Endometrial microvascular endothelial cells (primary cell): ENCODE measurements around the gene CCDC82. TPM values are rescaled to one million over a fixed set of nuclear protein-coding genes. Genes with fewer than 3 reads are reported as not detected.

Experiments
- in situ Hi-C: cut with HindIII; loops from 2 replicates; pipeline ENCODE4 v1.10.0; 2017; ENCODE audit warnings: low sequenced_read_pairs, low pct_unique_long_range_greater_than_20kb; ENCODE audit errors: inconsistent ontology term
- total RNA-seq: library from RNA; depleted of rRNA; stranded (reverse); fragments of >200 nt; gene quantifications from one replicate; pipeline ENCODE4 v1.2.3, GENCODE V29; 2015; ENCODE audit errors: inconsistent ontology term

Gene CCDC82
- total RNA-seq, 1 donor from 2014 or later: 20.2 TPM

GRCh38 chr11:96332126-96332771, 57.5 kb downstream of the CCDC82 start:
- in situ Hi-C loops: no loop called here

DNA sequence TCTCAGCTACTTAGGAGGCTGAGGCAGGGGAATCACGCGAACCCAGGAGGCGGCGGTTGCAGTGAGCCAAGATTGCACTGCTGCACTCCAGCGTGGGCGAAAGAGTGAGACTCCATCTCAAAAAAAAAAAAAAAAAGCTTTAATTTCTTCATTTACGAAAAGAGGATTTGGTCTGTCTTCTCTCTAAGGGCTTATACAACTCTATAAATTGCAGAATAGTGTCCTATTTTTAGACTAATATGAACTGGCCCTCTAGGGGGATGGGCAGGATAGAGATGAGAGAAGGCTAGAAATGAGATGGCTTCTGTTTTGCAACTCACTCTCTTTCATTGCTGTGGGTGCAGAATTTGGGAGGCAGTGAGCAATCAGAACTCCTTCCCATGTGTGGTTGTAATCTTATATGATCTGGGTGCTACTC, 58.0 kb downstream of the CCDC82 start:
- in situ Hi-C loops: no loop called here

DNA sequence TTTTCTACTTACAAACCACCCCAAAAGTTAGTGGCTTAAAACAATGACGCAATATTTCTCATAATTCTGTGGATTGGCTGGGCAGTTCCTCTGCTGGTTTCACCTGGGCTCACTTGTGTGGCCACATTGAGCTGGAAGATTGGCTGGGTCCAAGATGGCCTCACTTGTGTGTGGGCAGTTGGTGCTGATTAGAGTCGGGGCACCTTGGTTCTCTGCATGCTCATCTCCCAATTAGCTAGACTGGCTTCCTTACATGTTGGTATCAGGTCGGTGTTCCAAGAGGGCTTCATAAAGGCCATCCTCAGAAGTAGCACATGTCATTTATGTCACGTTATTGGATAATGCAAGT, 59.2 kb downstream of the CCDC82 start:
- in situ Hi-C loops: no loop called here

DNA sequence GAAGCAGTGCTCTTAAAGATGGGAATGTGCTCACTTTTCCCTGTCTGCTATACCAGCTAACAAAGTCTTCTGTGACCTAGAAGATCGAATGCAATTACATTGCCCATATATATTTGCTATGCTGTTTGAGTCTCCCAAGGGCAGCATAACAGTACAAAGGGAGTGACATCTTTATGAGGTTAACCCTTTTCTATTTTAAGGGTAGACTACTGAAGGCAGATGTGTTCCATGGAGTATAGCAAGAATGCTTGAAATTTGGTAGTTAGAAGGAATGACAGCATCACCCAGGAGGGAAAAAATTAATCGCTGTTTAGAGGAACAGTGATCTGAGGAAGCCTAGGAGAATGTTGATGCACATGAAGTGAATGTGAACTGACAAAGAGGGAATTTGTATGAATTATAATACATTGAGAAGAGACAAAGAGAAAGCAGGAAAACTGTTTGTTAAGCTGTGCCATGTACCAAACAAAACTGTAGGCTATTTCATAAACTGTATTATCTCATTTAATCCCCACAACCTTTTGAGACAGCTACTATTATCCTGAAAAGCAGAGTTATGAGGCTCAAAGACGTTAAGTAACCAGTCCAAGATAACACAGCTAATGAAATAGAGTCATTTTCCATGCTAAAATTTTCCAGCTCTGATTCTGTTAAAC, 59.7 kb downstream of the CCDC82 start:
- in situ Hi-C loops: no loop called here

DNA sequence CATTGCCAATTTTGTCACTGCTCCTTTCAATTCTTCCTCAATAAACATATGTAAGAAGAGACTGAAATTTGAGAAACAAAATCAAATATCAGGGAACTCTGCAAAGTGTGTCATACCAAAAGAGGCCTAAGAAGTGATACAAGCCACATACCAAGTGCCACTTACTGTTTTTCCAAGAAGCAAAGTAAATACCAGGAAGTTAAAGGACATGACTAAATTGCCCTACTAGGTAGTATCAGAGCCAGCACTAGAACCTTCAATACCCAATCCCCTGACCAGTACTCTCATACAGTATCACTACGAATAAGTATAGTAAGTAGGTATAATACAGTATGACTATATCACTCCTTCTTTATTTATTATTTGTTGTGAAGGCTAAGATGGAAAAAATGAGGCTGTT, 60.3 kb downstream of the CCDC82 start:
- in situ Hi-C loops: no loop called here

- in situ Hi-C loops: no loop called here
Observed at GRCh38 chr11:96328395-96329010, 61.2 kb downstream of the CCDC82 start.

- in situ Hi-C loops: no loop called here
Observed at GRCh38 chr11:96326959-96327358, 62.8 kb downstream of the CCDC82 start.

DNA sequence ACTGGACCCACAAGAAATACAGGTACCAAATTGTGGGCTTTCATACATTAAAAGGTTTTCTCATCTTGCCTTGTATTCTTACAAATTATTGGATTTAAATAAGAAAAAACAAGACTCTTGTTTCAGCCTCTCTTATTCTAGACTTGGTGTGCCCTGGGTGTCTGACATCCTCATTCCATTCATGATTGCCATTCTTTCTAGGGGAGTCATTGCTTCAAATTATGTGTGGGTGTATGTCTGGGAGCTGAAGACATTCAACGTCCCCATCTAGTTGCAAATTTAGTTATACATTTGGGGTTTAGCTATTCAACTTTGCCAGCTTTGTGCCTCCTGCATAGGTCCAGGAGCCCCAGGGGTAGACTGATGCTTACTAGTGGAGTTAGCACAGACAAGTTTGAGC, 64.8 kb downstream of the CCDC82 start:
- in situ Hi-C loops: no loop called here

DNA sequence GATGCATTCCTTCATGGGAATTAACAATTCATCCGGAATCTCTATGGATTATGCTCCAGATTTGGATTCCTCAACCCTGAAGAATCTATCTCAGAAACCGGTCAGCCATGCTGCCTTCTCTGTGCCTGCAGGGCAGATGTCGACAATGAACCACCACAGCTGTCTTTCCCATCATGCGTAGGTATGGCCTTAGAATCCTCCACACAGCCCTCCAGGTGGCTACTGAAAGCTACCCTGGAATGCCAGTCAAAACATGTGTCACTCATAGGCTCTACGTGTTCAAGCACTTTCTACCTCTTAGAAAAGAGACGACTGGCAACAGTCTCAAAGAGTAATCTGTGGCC, 66.1 kb downstream of the CCDC82 start:
- in situ Hi-C loops: no loop called here

DNA sequence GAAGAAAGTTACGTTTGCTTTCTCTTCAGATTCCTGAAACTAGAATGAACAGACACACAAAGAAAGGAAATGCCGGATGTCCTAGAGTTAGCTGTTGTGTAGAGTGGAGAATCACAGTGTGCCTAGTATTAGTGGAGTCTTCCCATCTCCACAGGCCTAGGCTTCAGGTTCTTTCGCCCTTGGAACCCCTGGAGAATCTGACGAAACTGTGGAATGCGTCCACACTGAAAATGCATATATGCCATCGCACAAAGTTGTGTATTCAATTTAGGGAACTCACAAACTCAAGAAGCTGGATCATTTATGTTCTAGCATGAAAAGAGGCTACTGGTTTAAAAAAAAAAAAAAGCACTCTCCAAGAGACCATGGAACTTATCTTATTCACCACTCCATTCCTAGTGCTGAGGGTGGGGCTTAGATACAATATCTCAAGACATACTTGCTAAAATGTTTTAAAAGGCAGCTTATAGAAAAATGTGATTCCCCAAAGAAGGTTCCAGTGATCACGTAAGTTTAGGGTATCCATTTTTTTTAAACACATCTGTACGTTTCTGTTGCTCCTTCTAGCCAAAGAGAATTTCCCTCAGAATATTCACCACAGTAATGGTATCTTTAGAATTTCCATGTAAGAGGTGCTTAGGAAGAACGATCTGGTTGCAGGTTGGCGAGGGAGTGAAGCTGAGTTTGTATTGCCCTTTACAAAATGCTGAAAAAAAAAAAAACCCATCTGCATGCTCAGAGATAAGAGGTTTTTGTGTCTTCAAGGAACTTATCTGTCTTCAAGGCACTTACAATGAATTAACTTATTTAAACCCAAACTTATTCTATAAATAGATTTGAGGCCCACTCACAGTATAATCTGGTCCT, 66.7 kb downstream of the CCDC82 start:
- in situ Hi-C loops: no loop called here

DNA sequence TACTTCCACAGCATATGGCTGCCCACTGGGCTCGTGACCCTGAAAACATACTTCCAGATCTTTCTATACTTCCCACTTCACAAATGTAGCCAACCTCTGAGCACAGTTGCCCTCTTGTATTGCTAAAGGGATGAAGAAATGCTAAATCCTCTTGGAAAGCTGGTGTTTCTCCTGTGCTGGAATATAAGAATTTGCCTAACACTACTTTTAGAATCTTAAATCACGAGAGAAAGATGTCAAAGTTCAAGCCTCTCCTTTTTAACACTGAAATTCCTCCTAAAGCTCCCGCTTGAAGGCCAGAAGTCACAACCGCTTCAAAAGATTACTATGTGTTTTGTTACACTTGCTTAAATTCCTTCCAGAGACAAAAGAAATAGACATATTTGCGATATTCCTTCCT, 68.6 kb downstream of the CCDC82 start:
- in situ Hi-C loops: no loop called here

DNA sequence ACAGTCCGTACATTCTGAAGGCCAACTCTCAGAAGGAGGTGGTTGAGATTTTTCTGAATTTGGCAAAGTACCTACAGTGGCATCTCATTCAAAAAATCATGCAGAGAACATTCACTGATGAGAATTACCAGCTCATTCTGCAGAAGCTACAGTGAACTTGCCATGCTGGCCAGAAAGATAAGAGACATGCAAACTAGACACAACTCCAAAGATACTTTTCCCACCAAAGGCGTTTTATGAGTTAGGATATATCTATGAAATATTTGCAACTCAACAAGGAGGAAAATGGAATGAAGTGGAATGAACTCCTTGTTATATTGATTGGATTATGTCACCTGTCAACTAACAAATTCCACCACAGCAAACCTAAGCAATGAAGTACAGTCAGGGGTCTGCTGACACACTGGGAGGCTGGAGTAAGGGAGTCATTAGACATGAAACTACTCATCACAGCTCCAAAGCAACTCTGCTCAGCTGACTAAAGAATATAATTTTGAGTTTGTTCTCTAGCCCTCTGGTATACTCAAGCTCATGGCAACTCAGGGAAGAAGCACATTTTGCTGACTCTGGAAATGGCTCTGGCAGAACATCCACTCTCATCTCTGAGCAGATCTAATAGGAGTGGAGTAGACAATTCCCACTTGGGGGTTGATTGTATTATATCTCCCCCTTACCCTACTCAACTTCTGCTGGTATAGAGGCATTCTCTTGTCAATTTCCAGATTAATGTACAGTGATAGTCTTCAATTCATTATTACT, 69.6 kb downstream of the CCDC82 start:
- in situ Hi-C loops: no loop called here

DNA sequence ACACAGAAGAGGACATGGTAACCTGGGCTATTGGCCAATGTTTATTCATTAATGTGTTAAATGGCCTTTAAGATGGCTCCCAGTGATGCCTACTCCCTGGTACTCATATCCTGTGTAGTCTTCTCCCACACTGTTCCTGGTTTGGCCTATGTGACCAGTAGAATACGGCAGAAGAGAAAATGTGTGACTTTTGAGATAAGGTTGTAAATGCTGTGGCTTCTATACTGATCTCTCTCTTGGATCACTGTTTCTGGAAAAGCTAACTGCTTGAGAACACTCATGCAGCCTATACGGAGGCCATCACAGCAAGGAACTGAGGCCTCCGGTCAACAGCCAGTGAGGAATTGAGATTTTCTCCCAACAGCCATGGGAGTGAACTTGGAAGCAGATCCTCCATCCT, 70.9 kb downstream of the CCDC82 start:
- in situ Hi-C loops: no loop called here

DNA sequence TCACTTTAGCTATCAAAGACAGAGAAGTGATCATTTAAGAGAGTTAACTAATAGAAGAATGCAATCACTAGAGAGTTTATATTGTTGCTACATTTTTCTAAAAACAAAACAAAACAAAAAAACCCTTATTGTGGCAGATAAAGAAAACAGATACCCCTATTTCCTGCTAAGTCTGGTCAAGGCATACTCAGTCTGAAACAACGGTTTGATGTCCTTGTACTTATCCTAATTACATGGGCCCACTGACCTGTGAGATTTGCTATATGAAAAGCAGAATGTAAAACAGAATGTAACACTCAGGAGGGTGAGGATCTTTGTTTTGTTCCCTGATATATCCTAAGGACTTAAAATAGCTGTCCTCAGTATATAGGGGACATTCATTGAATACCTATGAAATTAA, 71.3 kb downstream of the CCDC82 start:
- in situ Hi-C loops: no loop called here

GRCh38 chr11:96317985-96318384, 71.7 kb downstream of the CCDC82 start:
- in situ Hi-C loops: no loop called here

DNA sequence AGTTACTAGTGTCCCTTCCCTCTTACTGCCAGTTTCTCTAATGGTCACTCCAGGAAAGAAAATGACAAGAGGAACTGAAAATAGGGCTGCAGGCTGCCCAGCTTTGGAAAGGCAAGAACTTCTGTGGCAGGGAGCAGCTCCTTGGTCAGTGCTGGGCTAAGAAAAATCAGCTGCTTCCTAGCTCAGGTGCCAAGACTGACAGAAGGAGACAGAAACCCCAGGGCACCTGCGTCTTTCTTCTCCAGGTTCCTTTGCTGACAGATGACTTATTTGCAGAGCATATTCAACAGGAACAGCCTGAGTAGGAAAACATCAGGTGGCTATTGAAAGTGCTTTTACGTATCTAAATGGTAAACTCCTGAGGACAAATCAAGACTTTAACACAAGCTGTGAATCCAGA, 72.1 kb downstream of the CCDC82 start:
- in situ Hi-C loops: no loop called here

DNA sequence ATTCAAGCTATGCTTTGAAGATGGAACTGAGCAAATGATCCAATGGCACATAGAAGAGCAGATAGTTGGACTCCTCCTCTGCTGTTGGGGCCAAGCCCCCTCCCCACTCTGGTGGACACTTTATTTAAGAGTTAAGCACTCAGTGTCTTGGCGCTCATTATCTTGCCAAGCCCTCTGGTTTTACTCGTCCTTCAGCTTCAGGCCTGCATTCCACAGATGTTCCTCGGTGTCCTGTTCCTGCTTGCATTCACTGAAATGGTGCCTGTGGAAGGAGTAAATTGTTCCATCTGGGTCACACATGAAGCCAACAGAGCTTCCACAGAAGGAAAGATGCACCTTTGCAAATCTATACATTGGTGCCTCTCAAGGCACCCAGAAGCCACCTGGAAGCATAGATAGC, 72.8 kb downstream of the CCDC82 start:
- in situ Hi-C loops: no loop called here

- in situ Hi-C loops: no loop called here
Observed at GRCh38 chr11:96315476-96315875, 74.2 kb downstream of the CCDC82 start.
